Stomach (tissue), 9 donors: ENCODE measurements around the gene TMEM245. TPM values are rescaled to one million over a fixed set of nuclear protein-coding genes. Genes with fewer than 3 reads are reported as not detected.

ENCODE experiments used
- DNase-seq, 2 donors: peaks; one replicate each; pipeline versions ENCODE4 v3.0.0 to v3.0.0-alpha.2; 2013 to 2019
- H3K27ac ChIP-seq, 5 donors: fragments of 200-600 bp in 4 of 5; sonication (generic) in 4 of 5; one replicate each; pipeline ENCODE4 v1.5.1; 2013 to 2019; ENCODE audit warnings: mild to moderate bottlenecking in 1 of 5, moderate library complexity in 1 of 5
- H3K27me3 ChIP-seq, 3 donors: fragments of 200-600 bp; sonication (generic); one replicate each; pipeline ENCODE4 v1.5.1; 2017 to 2019; ENCODE audit warnings: mixed run types in 1 of 3
- H3K36me3 ChIP-seq, 4 donors: fragments of 200-600 bp; sonication (generic); 1 replicate in 3 of 4; 2 replicates in 1 of 4; pipeline ENCODE4 v1.5.1; 2016 to 2019
- H3K4me1 ChIP-seq, 4 donors: fragments of 200-600 bp; sonication (generic); one replicate each; pipeline ENCODE4 v1.5.1; 2016 to 2019
- H3K4me3 ChIP-seq, 4 donors: fragments of 200-600 bp; sonication (generic) in 3 of 4; one replicate each; pipeline ENCODE4 v1.5.1; 2016 to 2019; ENCODE audit warnings: mild to moderate bottlenecking in 1 of 4
- H3K9me3 ChIP-seq, 4 donors: fragments of 200-600 bp; sonication (generic); one replicate each; pipeline ENCODE4 v1.5.1; 2016 to 2019
- EP300 ChIP-seq: sonication (generic); formaldehyde crosslinking; IDR thresholded peaks from one replicate; pipeline ENCODE4 v1.6.1; 2017; ENCODE audit warnings: antibody characterized with exemption
- POLR2A ChIP-seq, 4 donors: fragments of 450-650 bp; IDR thresholded peaks; one replicate each; pipeline ENCODE4 v1.6.1; 2016; ENCODE audit warnings: antibody characterized with exemption in 4 of 4, control low read depth in 2 of 4, mild to moderate bottlenecking in 1 of 4, moderate library complexity in 1 of 4
- POLR2AphosphoS5 ChIP-seq, 3 donors: sonication (generic); formaldehyde crosslinking; IDR thresholded peaks; one replicate each; pipeline ENCODE4 v1.6.1; 2016; ENCODE audit warnings: antibody characterized with exemption in 3 of 3
- WGBS, 5 donors: extraction: QIAGEN DNeasy Blood & Tissue Kit in 3 of 5; methylation state at CpG; one replicate each; pipeline versions ENCODE4 v1.1.5 to v1.1.7; 2013 to 2018; 5-methylcytosine and 5-hydroxymethylcytosine counted together
- intact Hi-C: fragments of 100-400 bp; cut with DNase I; formaldehyde crosslinking; loops from one replicate; pipeline ENCODE4 v1.15.1; 2023; ENCODE audit warnings: low total_unique reads
- polyA plus RNA-seq, 3 donors: library from polyadenylated mRNA; stranded (reverse); fragments of 200-250 nt; gene quantifications; one replicate each; pipeline ENCODE4 v1.2.3, GENCODE V29; 2013
- total RNA-seq, 5 donors: library from RNA; depleted of rRNA; stranded (reverse); fragments of >200 nt; gene quantifications; one replicate each; pipeline versions ENCODE4 v1.1.0 to v1.2.3, GENCODE V29; 2014 to 2016
- TF ChIP-seq, protein P1 (sequence below), 7 experiments: fragments of 450-650 bp in 4 of 7; fragments of 200-600 bp in 3 of 7; sonication (generic) in 3 of 7; IDR thresholded peaks; one replicate each; pipeline ENCODE4 v1.5.1; 2016 to 2019; ENCODE audit warnings: antibody characterized with exemption in 7 of 7, control low read depth in 2 of 7, mild to moderate bottlenecking in 1 of 7
- donor health status: healthy with polysubstance abuse.
- donor health status: Bipolar disorder and iron deficiency.
- donor health status: healthy.

Gene TMEM245
- total and polyA plus RNA-seq, 8 donors = 4.0 to 107 (median 35.5) TPM

DNA sequence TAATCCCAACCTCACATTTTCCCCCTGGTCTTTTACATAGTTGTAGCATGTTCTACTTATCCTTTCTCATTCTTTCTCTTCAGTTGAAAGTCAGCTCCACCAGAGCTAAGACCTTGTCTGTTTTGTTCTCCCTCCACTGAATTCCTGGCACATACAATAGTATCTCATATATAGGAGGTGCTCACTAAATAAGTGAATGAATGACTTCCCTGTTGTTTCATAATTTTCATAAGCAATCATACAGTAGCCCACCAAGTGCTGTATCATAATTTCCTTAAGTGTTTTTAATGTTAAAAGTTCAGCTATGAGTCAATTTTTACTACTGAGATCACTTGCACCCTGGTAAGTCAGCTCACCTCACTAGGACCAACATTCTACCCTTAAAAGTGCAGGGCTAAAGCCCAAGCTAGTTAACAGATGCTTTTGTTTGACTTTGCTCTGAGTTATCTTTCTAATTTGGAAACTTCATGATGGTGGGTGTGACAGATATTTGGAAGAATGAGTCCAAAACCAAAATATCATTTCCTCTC, 27.6 kb downstream of the TMEM245 start:
- peaks cover 14 to 66% (median 43%) of the 10 kb centered on the region in 4 donors for H3K4me1 ChIP-seq
- peak overlapping the region in 1 of 5 donors; percentile 15 for H3K27ac ChIP-seq
- intact Hi-C loops = no loop called here
- no peaks in the 10 kb centered on the region for H3K27me3 ChIP-seq
- H3K36me3 ChIP-seq = peaks cover 14 to 75% (median 66%) of the 10 kb centered on the region in 4 donors
- no peak for TF ChIP-seq POLR2AphosphoS5 (IDR thresholded peaks at IDR 0.05)
- TF ChIP-seq, protein P1, sequence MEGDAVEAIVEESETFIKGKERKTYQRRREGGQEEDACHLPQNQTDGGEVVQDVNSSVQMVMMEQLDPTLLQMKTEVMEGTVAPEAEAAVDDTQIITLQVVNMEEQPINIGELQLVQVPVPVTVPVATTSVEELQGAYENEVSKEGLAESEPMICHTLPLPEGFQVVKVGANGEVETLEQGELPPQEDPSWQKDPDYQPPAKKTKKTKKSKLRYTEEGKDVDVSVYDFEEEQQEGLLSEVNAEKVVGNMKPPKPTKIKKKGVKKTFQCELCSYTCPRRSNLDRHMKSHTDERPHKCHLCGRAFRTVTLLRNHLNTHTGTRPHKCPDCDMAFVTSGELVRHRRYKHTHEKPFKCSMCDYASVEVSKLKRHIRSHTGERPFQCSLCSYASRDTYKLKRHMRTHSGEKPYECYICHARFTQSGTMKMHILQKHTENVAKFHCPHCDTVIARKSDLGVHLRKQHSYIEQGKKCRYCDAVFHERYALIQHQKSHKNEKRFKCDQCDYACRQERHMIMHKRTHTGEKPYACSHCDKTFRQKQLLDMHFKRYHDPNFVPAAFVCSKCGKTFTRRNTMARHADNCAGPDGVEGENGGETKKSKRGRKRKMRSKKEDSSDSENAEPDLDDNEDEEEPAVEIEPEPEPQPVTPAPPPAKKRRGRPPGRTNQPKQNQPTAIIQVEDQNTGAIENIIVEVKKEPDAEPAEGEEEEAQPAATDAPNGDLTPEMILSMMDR (IDR thresholded peaks at IDR 0.05) = no peak
- no peak for TF ChIP-seq EP300
- no peak for TF ChIP-seq POLR2A (IDR thresholded peaks at IDR 0.05)
- no peak overlapping the region for H3K4me3 ChIP-seq
- H3K9me3 ChIP-seq = no peaks in the 10 kb centered on the region
- DNase-seq = no peak

DNA sequence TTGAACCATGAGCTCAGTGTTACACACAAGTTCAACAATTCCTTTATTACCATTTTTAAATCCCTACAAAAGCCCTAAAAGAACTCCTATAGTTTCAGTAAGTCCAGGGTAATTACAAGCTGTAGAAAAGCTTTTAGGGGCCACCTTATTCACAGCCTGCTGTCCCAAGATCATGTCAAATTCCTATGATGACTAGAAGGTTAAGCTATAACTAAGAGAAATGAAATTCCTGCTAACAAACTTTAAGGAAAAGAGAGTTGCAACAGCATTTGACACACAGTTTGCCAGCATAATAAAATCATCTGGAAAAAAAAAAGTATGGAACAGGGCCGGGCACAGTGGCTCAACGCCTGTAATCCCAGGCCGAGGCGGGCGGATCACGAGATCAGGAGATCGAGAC, 31.5 kb downstream of the TMEM245 start:
- Histone ChIP-seq H3K4me3 (no peak overlapping the region), H3K27ac (peak overlapping the region in 2 of 5 donors; percentile 62 to 63), H3K36me3 (peaks cover 21 to 88% (median 80%) of the 10 kb centered on the region in 4 donors), H3K27me3 (no peaks in the 10 kb centered on the region), H3K9me3 (no peaks in the 10 kb centered on the region), H3K4me1 (peaks cover 13 to 41% (median 28%) of the 10 kb centered on the region in 4 donors)
- TF ChIP-seq EP300 = no peak
- TF ChIP-seq POLR2AphosphoS5 (IDR thresholded peaks at IDR 0.05) = no peak
- TF ChIP-seq POLR2A (IDR thresholded peaks at IDR 0.05) = no peak
- TF ChIP-seq, protein P1 (IDR thresholded peaks at IDR 0.05) = no peak
- 78 to 97% (median 97%) methylated on average over 7 of the region's 7 CpGs for whole genome bisulfite sequencing, 5 donors
- DNase-seq = no peak
- intact Hi-C loops = no loop called here

DNA sequence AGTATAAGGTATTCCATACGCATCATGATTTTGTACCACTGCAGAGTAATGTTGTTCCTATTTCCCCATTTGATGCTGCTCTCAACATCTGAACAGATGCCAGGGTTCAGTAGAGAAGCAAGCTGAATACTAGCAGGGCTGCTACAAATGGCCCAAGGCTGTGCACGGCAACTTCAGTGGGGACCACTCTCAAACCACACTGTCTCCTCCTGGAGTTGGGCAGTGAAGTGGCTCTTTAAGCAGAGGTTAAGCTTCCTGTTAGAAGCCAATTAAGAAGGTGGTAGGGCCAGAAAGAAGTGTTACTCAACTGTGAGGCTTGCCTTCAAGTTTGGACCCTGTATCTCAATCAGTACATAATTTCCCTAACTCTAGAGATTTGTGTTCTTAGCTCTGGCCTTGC, 32.0 kb downstream of the TMEM245 start:
- intact Hi-C loops = no loop called here
- DNase-seq = no peak
- Histone ChIP-seq H3K27ac (peak overlapping the region in 2 of 5 donors; percentile 62 to 63), H3K36me3 (peaks cover 21 to 87% (median 76%) of the 10 kb centered on the region in 4 donors), H3K4me1 (peaks cover 13 to 38% (median 26%) of the 10 kb centered on the region in 4 donors), H3K4me3 (no peak overlapping the region), H3K27me3 (no peaks in the 10 kb centered on the region), H3K9me3 (no peaks in the 10 kb centered on the region)
- WGBS, 5 donors = 95 to 98% (median 96%) methylated on average over 2 of the region's 2 CpGs
- TF ChIP-seq, protein P1 (IDR thresholded peaks at IDR 0.05) = no peak
- no peak for TF ChIP-seq POLR2A (IDR thresholded peaks at IDR 0.05)
- TF ChIP-seq EP300 = no peak
- no peak for TF ChIP-seq POLR2AphosphoS5 (IDR thresholded peaks at IDR 0.05)

DNA sequence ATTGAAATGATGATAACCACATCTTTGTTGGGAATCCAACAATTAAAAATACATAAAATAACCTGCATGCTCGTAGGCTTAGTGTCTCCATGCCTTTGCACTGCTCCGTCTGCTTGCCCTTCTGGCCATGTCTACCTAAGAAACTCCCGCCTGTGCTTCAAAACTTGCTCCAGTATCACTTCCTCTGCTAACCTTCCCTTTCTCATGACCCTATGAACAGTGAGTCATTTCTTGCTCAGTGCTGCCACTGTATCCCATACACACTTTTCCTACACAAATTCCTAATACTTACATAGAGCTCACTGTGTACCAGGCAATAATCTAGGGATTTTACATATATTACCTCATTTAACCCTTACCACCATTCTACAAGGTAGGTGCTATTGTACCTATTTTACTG, 33.5 kb downstream of the TMEM245 start:
- H3K27ac ChIP-seq = peak overlapping the region in 3 of 5 donors; percentile 39 to 62 (median 42)
- peaks cover 21 to 75% (median 62%) of the 10 kb centered on the region in 4 donors for H3K36me3 ChIP-seq
- WGBS, 5 donors = 71 to 89% (median 81%) methylated on average over 3 of the region's 3 CpGs
- no peaks in the 10 kb centered on the region for H3K27me3 ChIP-seq
- intact Hi-C loops = no loop called here
- DNase-seq = peak in 1 of 2 donors; percentile 18
- H3K4me3 ChIP-seq = no peak overlapping the region
- TF ChIP-seq POLR2A (IDR thresholded peaks at IDR 0.05) = no peak
- H3K4me1 ChIP-seq = peaks cover 13 to 37% (median 28%) of the 10 kb centered on the region in 4 donors
- no peaks in the 10 kb centered on the region for H3K9me3 ChIP-seq

DNA sequence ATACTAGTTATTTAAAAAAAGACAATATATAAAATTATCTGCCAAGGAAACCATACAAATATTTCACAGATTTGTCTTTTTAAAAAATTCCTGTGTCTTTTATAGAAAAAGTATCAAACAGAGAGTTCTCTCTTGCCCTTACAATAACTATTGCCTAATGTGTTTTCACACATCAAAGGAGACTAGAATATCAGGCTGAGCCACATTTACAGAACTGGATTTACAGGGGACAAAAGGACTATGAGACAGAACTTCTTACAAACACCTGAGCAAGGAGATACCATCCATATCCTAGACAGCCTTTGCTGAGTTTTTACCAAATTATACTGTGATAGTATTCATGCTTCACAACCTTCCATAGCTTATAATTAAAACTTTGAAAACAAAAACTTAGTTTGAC, 34.2 kb downstream of the TMEM245 start:
- peak in 1 of 2 donors; percentile 13 for DNase-seq
- intact Hi-C loops = no loop called here
- Histone ChIP-seq H3K4me1 (peaks cover 13 to 43% (median 31%) of the 10 kb centered on the region in 4 donors), H3K4me3 (no peak overlapping the region), H3K27me3 (no peaks in the 10 kb centered on the region), H3K9me3 (no peaks in the 10 kb centered on the region), H3K36me3 (peaks cover 17 to 69% (median 56%) of the 10 kb centered on the region in 4 donors), H3K27ac (peak overlapping the region in 1 of 5 donors; percentile 39)
- TF ChIP-seq POLR2AphosphoS5 (IDR thresholded peaks at IDR 0.05) (no peak), EP300 (no peak), POLR2A (IDR thresholded peaks at IDR 0.05) (no peak)
- TF ChIP-seq, protein P1 (IDR thresholded peaks at IDR 0.05) = no peak
